Breast epithelium (tissue), 3 donors: ENCODE measurements around the gene IFNG-AS1.

Source experiments
- CTCF ChIP-seq, 3 donors: fragments of 450-650 bp; IDR thresholded peaks; one replicate each; pipeline ENCODE4 v1.5.1; 2016 to 2017; ENCODE audit warnings: antibody characterized with exemption in 3 of 3, mild to moderate bottlenecking in 3 of 3, moderate library complexity in 3 of 3
- POLR2AphosphoS5 ChIP-seq, 3 donors: sonication (generic); formaldehyde crosslinking; IDR thresholded peaks; one replicate each; pipeline ENCODE4 v1.6.1; 2017; ENCODE audit warnings: antibody characterized with exemption in 3 of 3

DNA sequence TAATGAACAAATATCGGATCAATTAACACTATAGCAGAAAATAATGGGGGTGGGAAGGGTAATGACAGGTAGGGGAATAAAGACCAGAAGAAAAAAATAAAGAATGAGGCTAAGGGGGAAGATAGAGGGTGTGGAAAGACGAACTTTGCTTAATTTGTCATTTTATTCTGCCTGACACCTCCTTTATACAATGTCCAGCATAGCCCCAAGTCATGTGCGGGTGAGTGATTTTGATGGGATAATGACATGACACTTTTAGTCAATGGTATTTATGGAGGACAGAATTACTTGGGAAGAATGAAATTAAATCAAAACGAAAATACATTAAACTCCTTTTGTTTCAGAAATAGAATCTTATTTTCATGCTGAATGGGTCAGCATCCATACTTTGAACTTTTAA is 20.5 kb upstream of the IFNG-AS1 start:
- TF ChIP-seq CTCF (IDR thresholded peaks at IDR 0.05): no peak
- TF ChIP-seq POLR2AphosphoS5 (IDR thresholded peaks at IDR 0.05): no peak
